ENCODE results near the gene PPP2R1B. TPM values are rescaled to one million over a fixed set of nuclear protein-coding genes. Genes with fewer than 3 reads are reported as not detected.

PPP2R1B gene
- total RNA-seq, 1 experiment from 2014 or later, result 109 TPM

DNA sequence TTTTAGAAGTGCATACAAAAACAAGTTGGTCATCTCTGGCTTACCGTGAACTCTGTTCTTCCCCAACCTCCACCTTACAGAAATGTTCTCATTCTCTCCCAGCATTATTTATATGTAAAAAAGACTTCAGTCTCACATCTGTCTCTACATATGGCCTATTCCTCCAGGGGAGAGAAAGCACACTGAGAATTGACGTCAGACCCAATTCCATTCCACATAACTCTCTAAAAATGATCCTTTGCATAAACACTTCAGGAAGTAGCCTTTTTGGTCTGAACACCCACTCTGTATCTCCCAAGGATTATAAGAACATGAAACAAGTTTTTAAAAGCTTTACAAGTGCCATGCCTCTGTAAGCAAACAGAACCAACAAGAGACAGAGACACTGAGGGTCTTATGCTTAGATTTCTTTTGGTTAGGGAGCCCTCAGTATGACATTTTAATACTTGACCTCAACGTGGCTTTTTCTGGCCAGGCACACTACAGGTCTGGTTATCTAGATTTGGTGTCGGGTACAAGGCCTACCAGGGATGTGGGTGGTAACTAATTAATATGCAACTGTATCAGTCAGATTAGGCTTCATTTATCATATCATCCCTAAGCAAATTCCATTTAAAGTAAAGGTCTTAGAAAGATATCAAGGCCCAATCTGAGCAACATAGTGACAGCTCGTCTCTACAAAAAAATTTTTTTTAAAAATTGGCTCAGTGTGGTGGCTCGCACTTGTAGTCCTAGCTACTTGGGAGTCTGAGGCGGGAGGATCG lies 48.5 kb upstream of the PPP2R1B start:
- CTCF ChIA-PET, result no interaction called here
- Mint-ChIP-seq H3K4me1 (ENCODE audit: low read depth, unreplicated experiment) (peaks cover 8% of the 10 kb centered on the region), H3K27ac (ENCODE audit: unreplicated experiment) (no peak overlapping the region), H3K36me3 (ENCODE audit: insufficient read depth, unreplicated experiment) (no peaks in the 10 kb centered on the region), H3K4me3 (ENCODE audit: unreplicated experiment) (no peak overlapping the region), H3K9me3 (ENCODE audit: unreplicated experiment) (no peaks in the 10 kb centered on the region), H3K27me3 (ENCODE audit: insufficient read depth, unreplicated experiment) (no peaks in the 10 kb centered on the region)
- Histone ChIP-seq H3K36me3 (ENCODE audit: control insufficient read depth, insufficient read depth, low read length) (0 out of 2 replicates have a peak, but pooled peaks cover 2% of the 10 kb centered on the region), H3K27me3 (replicated peaks; ENCODE audit: control insufficient read depth, insufficient read depth, low read length) (no peaks in the 10 kb centered on the region), H3K4me1 (peaks cover 4% of the 10 kb centered on the region; the same call in 1 of the 2 replicates), H3K4me3 (ENCODE audit: low read depth, low read length) (no peak overlapping the region), H3K9me3 (no peaks in the 10 kb centered on the region)
- no TSS peak for BruUV-seq (replicated peaks)
- DNase-seq, result no peak
- POLR2A ChIA-PET, result no interaction called here
- TF ChIP-seq CTCF (IDR thresholded peaks at IDR 0.05; ENCODE audit: insufficient read depth in 1 of 2, low read depth in 1 of 2, low read length in 1 of 2, severe bottlenecking in 1 of 2, unreplicated experiment in 1 of 2), result no peak
- intact Hi-C loops (cut with micrococcal nuclease; ENCODE audit: unreplicated experiment), result loop anchor here (1.0 kb wide), 1 partner anchor 14 kb away; no protein-coding TSS in a partner anchor

- intact Hi-C loops (cut with micrococcal nuclease; ENCODE audit: unreplicated experiment), result loop anchor here (1.0 kb wide), 1 partner anchor 14 kb away; no protein-coding TSS in a partner anchor
- Histone ChIP-seq H3K4me1 (peaks cover 4% of the 10 kb centered on the region; the same call in 1 of the 2 replicates), H3K27me3 (replicated peaks; ENCODE audit: control insufficient read depth, insufficient read depth, low read length) (no peaks in the 10 kb centered on the region), H3K36me3 (ENCODE audit: control insufficient read depth, insufficient read depth, low read length) (0 out of 2 replicates have a peak, but pooled peaks cover 4% of the 10 kb centered on the region), H3K4me3 (ENCODE audit: low read depth, low read length) (no peak overlapping the region), H3K9me3 (no peaks in the 10 kb centered on the region)
- CTCF ChIA-PET, result no interaction called here
- Mint-ChIP-seq H3K36me3 (ENCODE audit: insufficient read depth, unreplicated experiment) (no peaks in the 10 kb centered on the region), H3K4me3 (ENCODE audit: unreplicated experiment) (no peak overlapping the region), H3K27me3 (ENCODE audit: insufficient read depth, unreplicated experiment) (no peaks in the 10 kb centered on the region), H3K4me1 (ENCODE audit: low read depth, unreplicated experiment) (peaks cover 8% of the 10 kb centered on the region), H3K27ac (ENCODE audit: unreplicated experiment) (no peak overlapping the region), H3K9me3 (ENCODE audit: unreplicated experiment) (no peaks in the 10 kb centered on the region)
- BruUV-seq (replicated peaks), result no TSS peak
- DNase-seq, result no peak
- POLR2A ChIA-PET, result no interaction called here
- no peak for TF ChIP-seq CTCF (IDR thresholded peaks at IDR 0.05; ENCODE audit: insufficient read depth in 1 of 2, low read depth in 1 of 2, low read length in 1 of 2, severe bottlenecking in 1 of 2, unreplicated experiment in 1 of 2)
Observed at GRCh38 chr11:111814106-111814505, 47.9 kb upstream of the PPP2R1B start.

GRCh38 chr11:111812211-111812610 lies 46.0 kb upstream of the PPP2R1B start:
- no peaks in the 10 kb centered on the region for H3K27me3 ChIP-seq (replicated peaks; ENCODE audit: control insufficient read depth, insufficient read depth, low read length)
- no peak for DNase-seq
- Mint-ChIP-seq H3K27me3 (ENCODE audit: insufficient read depth, unreplicated experiment) (no peaks in the 10 kb centered on the region), H3K9me3 (ENCODE audit: unreplicated experiment) (no peaks in the 10 kb centered on the region), H3K4me1 (ENCODE audit: low read depth, unreplicated experiment) (peaks cover 7% of the 10 kb centered on the region), H3K4me3 (ENCODE audit: unreplicated experiment) (no peak overlapping the region), H3K27ac (ENCODE audit: unreplicated experiment) (no peak overlapping the region), H3K36me3 (ENCODE audit: insufficient read depth, unreplicated experiment) (no peaks in the 10 kb centered on the region)
- no TSS peak for BruUV-seq (replicated peaks)
- ChIA-PET CTCF (no interaction called here), POLR2A (no interaction called here)
- no peak for TF ChIP-seq CTCF (IDR thresholded peaks at IDR 0.05; ENCODE audit: insufficient read depth in 1 of 2, low read depth in 1 of 2, low read length in 1 of 2, severe bottlenecking in 1 of 2, unreplicated experiment in 1 of 2)
- no peak overlapping the region for H3K4me3 ChIP-seq (ENCODE audit: low read depth, low read length)
- H3K4me1 ChIP-seq, result no peaks in the 10 kb centered on the region
- intact Hi-C loops (cut with micrococcal nuclease; ENCODE audit: unreplicated experiment), result no loop called here
- H3K9me3 ChIP-seq, result no peaks in the 10 kb centered on the region
- H3K36me3 ChIP-seq (ENCODE audit: control insufficient read depth, insufficient read depth, low read length), result 0 out of 2 replicates have a peak, but pooled peaks cover 4% of the 10 kb centered on the region
